HG02642 (cell line): ENCODE results near the gene ACTR10.

ENCODE experiments used
- ATAC-seq: cut with Tn5 transposase; IDR thresholded peaks from one replicate; pipeline ENCODE4 v1.9.1; 2021; ENCODE audit warnings: mild to moderate bottlenecking; ENCODE audit not compliant: unreplicated experiment, poor library complexity

ACTR10 gene

GRCh38 chr14:58199726-58200479 lies at the start of gene ACTR10:
ACTR10 (plus strand) TSS chr14:58200149; CDS start chr14:58200218, 69 bp downstream.
- ATAC-seq = peak; percentile 96

GRCh38 chr14:58150243-58150805 lies 49.6 kb upstream of the ACTR10 start:
- no peak for ATAC-seq

- peak; percentile 51 for ATAC-seq
Measured at GRCh38 chr14:58151133-58152013, 48.6 kb upstream of the ACTR10 start.

- ATAC-seq = peak; percentile 98
Measured at GRCh38 chr14:58152014-58152857, 47.7 kb upstream of the ACTR10 start, which contains the start of gene ARMH4. ARMH4 (minus strand) TSS chr14:58152213; CDS start chr14:58139358, 12,855 bp downstream.

GRCh38 chr14:58160561-58160960 lies 39.4 kb upstream of the ACTR10 start:
- no peak for ATAC-seq

GRCh38 chr14:58166005-58166983 lies 33.7 kb upstream of the ACTR10 start:
- ATAC-seq = peak; percentile 53

GRCh38 chr14:58167057-58167456 lies 32.9 kb upstream of the ACTR10 start:
- no peak for ATAC-seq

- ATAC-seq = no peak
Measured at GRCh38 chr14:58167891-58168290, 32.1 kb upstream of the ACTR10 start.

GRCh38 chr14:58171090-58171489 lies 28.9 kb upstream of the ACTR10 start:
- peak; percentile 90 for ATAC-seq

- no peak for ATAC-seq
Measured at GRCh38 chr14:58177125-58177524, 22.8 kb upstream of the ACTR10 start.

GRCh38 chr14:58189176-58189575 lies 10.8 kb upstream of the ACTR10 start:
- ATAC-seq = no peak

GRCh38 chr14:58191763-58192601 lies 8.0 kb upstream of the ACTR10 start:
- ATAC-seq = no peak

- no peak for ATAC-seq
Measured at GRCh38 chr14:58193542-58193941, 6.4 kb upstream of the ACTR10 start.

- no peak for ATAC-seq
Measured at GRCh38 chr14:58196198-58196597, 3.8 kb upstream of the ACTR10 start.

GRCh38 chr14:58198086-58198485 lies 1.9 kb upstream of the ACTR10 start:
- no peak for ATAC-seq

GRCh38 chr14:58200480-58200841 lies 512 bp downstream of the ACTR10 start:
- peak; percentile 14 for ATAC-seq

- ATAC-seq = no peak
Measured at GRCh38 chr14:58200846-58201245, 897 bp downstream of the ACTR10 start.

- no peak for ATAC-seq
Measured at GRCh38 chr14:58213176-58213575, 13.2 kb downstream of the ACTR10 start.
